Measurements from ENCODE around the gene WFDC5. TPM values are rescaled to one million over a fixed set of nuclear protein-coding genes. Genes with fewer than 3 reads are reported as not detected.

Gene WFDC5
- polyA plus RNA-seq, 3 donors = not detected

DNA sequence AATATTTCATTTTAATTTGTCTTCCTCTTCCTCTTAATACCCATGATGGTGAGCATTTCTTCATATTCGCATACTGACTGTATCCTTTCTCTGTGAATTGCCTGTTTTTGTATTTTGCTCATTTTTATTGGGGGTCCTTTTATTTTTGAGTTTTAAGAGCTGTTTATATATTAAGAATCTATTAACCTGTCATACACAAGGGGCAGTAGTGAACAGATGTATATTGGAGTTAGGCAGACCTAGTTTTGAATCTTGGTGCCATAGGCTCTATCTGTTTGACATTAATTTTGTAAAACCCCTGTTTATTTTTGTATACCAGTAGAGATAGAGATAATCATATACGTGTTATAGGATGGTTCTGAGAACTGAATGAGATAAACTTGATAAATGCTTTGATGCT, 3.1 kb upstream of the WFDC5 start:
- DNase-seq (ENCODE audit: extremely low read depth in 1 of 11, low read depth in 9 of 11, low spot score in 4 of 11) = no peak

DNA sequence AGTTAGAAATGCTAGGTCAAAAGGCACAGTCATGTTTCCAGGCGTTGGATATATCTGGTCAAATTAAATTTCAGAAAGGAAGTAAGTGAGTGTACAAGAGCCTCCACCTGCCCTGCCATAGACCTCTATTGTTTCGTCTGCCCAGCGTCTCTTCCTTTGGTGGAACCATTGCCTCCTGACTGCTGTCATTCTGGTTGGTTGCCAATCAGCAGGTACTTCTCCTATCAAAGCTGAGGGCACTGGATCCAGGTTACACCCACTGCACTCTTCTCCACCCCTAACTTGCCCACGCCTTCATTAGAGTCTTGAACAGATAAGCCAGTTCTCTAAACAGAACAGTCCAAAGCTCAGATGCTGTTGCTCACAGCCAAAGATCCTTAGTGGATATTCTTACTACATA, 2.6 kb upstream of the WFDC5 start:
- DNase-seq (ENCODE audit: extremely low read depth in 1 of 11, low read depth in 9 of 11, low spot score in 4 of 11) = no peak

DNA sequence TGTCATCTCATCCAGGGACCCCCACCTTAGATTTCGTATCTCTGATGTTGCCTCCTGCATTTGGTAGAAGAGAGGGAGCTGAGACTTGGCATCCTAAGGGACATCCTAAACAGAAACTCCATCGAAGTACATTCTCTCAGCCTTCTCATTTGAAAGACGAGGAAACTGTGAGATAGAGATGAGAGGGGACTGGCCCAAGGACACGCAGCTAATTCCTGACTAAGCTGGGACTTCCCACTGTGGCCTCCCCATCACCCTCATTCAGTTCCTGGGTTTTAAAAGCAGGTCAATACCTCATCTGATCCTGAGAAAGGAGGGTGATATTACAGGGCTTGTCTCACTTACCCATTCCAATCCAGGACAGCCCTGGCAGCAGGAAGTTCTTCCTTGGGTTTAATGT, 855 bp upstream of the WFDC5 start:
- DNase-seq (ENCODE audit: extremely low read depth in 1 of 11, low read depth in 9 of 11, low spot score in 4 of 11) = no peak

DNA sequence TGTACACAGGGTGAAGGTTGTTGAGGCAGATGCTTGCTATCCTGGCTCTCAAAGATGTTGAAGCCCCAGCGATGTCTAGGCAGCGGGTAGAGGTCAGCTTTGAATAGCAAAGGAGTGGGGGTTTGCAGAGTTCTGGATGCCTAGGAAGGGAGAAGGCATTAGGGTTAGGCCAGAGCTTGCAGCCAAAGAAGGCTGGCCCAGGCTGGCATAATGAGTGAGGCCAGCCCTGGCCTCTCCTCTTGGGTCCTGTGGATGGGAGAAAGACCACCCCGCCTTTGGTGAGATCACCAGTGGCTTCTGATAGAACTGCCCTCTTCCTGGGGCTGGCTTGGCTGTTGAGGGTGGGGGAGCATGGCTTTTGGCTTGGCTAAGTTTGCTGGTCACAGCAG, 406 bp upstream of the WFDC5 start:
- no peak for DNase-seq (ENCODE audit: extremely low read depth in 1 of 11, low read depth in 9 of 11, low spot score in 4 of 11)

DNA sequence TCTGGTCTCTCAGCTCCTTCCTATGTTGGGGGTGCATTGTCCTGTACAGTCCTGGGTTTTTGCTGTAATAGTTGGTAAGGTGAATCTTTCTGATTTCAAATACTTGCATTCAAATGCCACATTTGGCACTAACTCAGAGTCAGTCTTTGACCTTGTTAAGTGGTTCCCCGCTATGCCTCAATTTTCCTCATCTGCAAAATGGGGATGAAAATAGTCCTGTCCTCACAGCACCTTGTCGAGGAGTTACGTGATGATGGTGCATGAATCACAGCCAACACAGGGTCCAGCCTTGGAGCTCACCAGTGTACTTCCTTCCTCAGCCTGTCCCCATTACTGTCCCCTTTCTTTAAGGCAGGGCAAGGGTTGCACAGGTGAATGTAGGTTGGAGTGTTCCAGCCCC, 1.1 kb downstream of the WFDC5 start:
- DNase-seq (ENCODE audit: extremely low read depth in 1 of 11, low read depth in 9 of 11, low spot score in 4 of 11) = no peak

DNA sequence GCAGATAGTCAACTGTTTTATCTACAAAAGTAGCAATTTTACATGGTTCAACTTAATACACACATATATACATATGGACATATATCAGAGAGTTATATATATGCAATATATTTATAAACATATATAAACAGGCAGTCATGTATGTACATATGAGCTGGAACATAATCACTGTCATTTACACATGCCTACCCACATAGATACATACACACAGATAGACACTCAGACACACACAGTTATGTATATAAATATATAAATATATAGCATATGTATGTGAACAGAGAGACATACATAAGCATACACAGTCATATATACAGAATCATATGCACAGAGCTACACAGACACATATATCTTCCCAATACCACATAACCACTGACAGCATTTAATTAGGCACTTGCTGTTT, 2.2 kb downstream of the WFDC5 start:
- DNase-seq (ENCODE audit: extremely low read depth in 1 of 11, low read depth in 9 of 11, low spot score in 4 of 11) = no peak

DNA sequence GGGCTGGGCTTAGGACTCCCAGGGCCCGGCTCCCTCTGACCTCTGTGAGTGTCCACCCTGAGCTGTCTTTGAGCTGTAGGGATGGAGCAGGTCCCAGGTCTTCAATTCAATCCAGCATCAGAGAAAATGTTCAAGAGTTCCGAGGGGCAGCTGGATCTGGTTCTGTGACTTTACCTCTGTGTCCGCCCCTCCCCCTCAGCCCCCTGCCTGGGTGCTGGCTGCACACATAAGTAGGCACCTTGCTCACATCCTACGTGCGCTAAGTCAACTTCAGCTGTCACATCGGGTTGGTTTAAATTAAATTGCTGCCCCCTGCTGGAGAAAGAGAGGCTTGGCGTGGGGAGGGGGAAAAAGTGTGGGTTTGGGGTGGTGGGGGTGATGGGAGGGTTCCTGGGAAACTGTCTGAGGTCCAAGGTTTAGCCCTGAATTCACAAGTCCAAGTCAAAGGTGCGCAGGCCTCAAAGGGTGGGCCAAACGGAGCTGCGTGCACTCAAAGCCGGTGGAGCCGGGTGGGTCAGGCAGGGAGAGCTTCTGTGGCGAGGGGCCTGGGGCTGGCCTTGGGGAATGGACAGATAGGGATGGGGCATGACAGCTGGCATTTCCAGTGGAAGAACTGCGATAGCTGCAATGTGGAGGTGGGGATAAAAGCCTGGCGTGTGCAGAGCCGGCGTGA, 3.0 kb downstream of the WFDC5 start:
- no peak for DNase-seq (ENCODE audit: extremely low read depth in 1 of 11, low read depth in 9 of 11, low spot score in 4 of 11)

DNA sequence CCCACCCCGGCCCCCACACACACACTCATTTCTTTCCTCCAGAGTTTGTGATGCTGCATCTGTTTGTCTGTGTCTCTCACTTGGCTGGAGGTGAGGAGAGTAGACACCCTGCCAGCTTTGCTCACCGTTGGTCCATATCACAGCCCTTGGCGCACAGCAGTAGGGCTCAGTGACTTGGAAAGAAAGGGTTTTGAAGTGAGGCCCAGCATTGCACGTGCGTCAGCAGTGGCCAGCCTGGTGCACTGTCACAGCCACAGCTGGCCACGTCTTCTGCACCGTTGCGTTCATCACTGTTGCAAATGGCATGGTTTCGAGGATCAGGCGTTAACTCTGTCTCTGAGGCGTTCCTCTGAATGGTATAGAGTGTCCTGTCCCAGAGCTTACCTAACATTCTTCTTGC, 3.7 kb downstream of the WFDC5 start:
- DNase-seq (ENCODE audit: extremely low read depth in 1 of 11, low read depth in 9 of 11, low spot score in 4 of 11) = no peak

DNA sequence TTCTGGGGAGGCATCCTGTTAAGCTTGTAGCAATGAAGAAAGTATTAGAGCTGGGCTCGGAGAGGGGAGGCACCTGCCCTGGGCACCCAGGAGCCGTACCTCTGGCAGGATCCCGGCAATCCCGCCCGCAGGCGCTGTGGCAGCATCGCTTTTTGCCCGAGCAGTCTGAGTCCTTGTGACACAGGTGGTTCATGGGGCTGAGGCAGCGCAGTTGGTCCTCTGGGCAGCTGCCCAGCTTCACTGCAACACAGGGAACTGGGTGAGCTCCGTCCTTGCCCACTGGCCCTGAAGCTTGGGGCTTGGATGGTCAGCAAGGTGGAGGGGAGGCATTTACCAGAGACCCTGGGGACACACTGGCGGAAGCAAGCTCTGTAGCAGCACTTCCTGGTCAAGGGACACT, 4.7 kb downstream of the WFDC5 start:
- no peak for DNase-seq (ENCODE audit: extremely low read depth in 1 of 11, low read depth in 9 of 11, low spot score in 4 of 11)

DNA sequence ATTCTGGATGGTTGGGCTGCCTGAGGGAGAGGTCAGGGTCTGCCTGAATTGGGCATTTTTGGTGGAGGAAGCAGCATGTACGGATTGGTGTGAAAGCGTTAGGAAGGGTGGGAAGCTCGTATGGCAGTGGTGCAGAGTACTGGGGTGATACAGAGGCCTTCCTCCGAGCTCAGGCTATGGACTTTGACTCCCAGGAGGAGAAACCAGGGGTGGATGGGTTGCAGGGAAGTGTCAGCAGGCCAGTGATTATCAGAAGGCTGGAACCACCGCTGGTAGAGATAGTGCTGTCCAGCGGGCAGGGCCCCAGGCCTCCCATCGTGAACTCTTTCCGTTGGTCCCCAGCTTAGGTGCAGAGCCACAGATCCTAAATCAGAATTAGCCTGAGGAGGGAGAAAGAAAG, 5.3 kb downstream of the WFDC5 start:
- no peak for DNase-seq (ENCODE audit: extremely low read depth in 1 of 11, low read depth in 9 of 11, low spot score in 4 of 11)

DNA sequence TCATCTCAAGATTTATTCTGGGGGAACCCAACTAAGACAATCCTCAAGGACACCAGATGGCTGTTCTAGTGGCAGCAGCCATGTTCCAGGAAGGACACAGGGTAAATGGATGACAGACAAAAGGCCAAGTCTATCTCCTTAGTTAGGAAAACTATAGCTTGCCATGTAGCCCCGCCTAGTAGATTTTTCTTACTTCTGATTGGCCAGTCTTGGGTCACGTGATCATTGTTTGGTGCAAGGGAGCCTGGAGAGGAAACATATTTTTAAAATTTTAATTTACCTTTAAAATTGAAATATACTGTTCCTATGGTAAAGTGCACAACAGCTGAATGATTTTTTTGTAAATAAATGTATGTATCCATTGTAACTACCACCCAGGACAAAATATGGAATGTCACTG, 9.7 kb downstream of the WFDC5 start:
- DNase-seq (ENCODE audit: extremely low read depth in 1 of 11, low read depth in 9 of 11, low spot score in 4 of 11) = no peak

DNA sequence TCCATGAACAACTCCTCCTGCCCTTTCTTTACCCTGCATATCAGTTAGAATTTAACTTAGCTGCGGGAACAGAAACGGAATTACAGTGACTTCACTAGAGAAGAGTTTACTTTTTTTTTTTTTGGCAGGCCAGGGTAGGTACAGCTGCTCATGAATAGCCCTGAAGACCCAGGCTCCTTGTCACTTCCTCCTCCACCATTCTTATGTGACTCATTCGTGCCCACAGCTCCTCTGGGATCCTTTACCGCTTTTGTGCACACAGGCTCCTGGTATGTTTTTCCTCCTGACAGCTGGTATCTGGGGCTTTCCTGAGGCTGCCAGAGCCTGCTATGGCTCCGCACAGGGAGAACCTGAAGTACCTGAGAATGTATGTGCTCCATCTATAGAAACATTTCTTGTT, 10.2 kb downstream of the WFDC5 start:
- DNase-seq (ENCODE audit: extremely low read depth in 1 of 11, low read depth in 9 of 11, low spot score in 4 of 11) = no peak

DNA sequence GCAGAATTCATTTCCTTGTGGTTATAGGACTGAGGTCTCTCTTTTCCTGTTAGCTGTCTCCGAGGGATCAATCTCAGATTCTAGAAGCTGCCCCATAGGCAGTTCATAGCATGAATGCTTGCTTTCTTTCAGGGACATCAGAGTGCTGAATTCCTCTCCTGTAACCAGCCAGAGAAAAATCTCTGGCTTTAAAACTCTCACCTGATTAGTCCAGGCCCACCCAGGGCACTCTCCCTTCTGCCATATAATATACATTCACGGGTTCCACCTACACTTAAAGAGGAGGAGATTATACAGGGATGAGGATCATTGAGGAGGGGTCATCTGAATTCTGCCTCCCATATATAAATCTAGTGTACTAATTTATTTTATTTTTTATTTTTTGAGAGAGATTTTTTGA, 11.9 kb downstream of the WFDC5 start:
- DNase-seq (ENCODE audit: extremely low read depth in 1 of 11, low read depth in 9 of 11, low spot score in 4 of 11) = no peak

DNA sequence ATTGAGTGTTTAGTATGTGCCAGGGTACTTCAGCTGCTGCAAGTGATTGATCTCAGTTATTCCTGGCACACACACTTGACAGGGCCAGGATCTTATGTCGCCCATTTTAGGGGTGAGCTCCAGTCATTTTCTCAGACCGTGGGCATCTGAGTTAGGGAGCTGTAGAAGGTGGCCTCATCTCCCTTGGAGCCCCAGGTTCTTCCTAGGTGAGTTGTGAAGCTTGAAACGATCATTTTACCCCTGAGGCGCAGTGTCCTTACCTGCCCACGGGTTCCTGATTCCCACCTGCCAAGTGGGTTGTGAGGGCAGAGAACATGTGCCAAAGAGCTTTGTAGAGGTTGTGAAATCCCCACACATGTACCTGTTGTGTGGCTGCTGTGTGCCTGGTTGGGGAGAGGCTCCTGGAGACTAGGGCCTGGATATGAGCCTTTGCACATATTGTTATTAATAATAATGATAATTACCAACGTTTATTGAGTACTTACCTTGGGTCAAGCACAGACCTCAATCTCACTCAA, 13.6 kb downstream of the WFDC5 start:
- DNase-seq (ENCODE audit: extremely low read depth in 1 of 11, low read depth in 9 of 11, low spot score in 4 of 11) = no peak

DNA sequence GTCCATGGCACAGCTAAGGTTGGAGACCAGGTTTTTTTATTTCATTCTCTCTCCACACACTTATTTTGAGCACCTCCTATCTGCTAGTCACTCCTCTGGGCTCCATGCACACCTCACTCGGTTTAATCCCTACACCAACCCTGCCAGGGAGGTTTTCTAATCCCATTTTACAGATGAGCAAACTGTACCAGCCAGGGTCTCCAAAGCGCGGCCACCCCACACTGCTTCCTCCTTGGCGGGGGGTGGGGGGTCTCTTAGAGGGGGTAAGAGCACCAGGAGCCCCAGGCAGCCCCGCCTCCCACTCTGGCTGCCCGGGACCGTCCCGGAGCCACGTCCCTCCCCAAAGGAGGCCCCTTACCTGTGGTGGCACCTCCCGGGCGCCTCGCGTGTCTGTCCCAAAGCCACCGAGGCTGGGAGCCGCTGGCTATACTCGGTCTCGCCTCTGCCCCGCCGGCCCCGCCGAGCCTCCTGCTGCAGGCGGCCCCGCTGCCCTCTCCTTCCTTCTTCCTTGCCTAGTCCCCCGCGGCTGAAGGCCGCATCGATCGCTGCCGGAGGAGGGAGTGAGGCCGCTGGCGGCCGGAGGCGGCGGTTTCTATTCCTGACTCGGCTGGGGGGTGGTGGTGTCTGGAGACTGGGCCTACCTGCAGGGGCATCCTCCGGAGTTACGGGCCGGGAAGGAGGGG, 14.3 kb downstream of the WFDC5 start, which contains the start of gene KCNS1:
TSS of gene KCNS1 (minus strand) at position 565 of the 683 bp plus-strand sequence. CDS start 1,891 bp downstream, outside the sequence.
- DNase-seq (ENCODE audit: extremely low read depth in 1 of 11, low read depth in 9 of 11, low spot score in 4 of 11) = peak in 1 of 11 donors; percentile 9

DNA sequence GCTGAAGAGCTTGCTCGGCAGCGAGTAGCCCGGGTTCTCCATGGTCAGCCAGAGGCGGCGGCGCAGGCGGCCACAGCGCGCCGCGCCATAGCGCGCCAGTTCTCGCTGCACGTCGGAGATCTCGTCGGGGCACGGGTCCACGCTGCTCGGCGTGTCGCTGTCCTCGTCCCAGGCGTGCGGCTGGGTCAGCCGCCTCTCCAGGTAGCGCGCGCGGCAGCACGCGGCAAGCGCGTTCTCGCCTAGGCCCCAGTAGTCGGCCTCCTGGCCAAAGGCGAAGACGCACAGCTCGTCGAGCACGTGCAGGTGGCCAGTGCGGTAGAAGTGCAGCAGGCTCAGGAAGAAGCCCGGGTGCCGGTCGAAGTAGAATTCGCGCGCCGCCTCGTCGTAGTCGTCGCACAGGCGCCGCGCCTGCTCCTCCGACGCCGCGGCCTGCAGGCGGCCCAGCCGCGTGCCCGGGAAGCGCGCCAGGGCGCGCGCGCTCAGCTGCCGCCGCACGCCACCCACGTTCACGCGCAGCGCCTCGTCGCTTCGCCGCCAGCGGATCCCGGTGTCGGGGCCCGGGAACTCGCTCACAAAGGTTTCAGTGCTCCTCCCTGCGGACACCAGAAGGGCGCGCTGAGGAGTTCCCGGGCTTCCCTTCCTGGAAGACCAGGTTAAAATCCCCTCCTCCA, 16.7 kb downstream of the WFDC5 start:
- DNase-seq (ENCODE audit: extremely low read depth in 1 of 11, low read depth in 9 of 11, low spot score in 4 of 11) = peak in 6 of 11 donors; percentile 10 to 34 (median 20)

DNA sequence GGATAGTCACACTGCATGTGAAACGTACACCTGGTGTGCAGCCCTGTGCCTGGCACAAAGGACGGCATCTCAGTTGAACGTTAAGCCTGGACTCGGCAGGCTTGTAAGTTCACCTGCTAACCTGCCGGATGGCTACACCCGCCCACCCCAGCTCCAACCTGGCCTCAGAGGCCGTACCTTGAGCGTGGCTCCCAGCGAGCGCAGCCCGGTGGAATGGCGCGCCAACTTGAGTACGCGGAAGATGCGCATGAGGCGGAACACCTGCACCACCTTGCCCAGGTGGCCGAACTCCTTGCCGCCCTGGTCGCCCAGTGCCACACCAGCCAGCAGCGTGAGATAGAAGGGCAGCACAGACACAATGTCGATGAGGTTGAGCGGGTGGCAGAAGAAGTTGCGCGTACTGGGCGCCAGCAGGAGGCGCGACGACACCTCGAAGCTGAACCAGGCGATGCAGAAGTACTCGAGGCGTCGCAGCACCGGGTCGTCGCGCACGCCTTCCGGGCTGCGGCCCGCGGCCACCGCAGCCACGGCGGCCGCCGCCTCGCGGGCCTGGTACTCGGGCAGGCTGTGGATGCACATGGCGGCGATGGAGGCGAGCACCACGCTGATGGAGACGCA, 17.4 kb downstream of the WFDC5 start:
- DNase-seq (ENCODE audit: extremely low read depth in 1 of 11, low read depth in 9 of 11, low spot score in 4 of 11) = peak in 6 of 11 donors; percentile 27 to 42 (median 34)

DNA sequence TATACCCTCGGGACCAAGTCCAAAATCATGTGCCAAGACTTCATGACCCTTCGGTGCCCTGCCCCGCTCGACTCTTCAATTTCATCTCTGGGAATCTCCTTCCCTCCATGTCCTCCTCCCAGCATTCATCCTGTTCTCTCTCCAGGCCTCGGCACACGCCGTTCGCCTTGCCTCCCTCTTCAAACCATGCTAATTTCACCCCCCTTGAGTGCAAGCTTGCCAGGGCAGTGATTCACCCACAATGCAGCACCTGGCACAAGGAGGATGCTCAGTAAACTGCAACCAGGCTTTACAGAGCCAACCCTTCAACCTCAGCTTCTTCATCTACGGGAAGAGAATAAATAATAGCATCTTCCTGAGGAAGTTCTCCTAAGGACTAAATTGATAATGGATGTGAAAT, 18.2 kb downstream of the WFDC5 start:
- no peak for DNase-seq (ENCODE audit: extremely low read depth in 1 of 11, low read depth in 9 of 11, low spot score in 4 of 11)

DNA sequence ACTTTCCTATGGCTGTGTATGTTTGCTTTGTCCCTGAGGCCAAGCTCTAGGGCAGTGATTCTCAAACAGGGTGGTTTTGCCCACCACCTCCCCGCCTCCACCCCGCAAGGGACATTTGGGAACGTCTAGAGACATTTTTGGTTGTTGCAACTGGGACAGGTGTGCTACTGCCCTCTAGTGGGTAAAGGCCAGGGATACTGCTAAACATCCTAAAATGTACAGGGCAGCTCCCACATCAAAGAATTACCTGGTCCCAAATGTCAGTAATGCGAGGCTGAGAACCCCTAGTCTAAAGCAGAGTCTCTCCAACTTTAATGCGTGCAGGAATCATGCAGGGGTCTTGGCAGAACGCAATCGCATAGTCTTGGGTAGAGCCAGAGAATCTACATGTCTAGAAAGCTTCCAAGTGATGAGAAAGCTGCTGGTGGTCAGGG, 19.2 kb downstream of the WFDC5 start:
- peak in 7 of 11 donors; percentile 21 to 44 (median 38) for DNase-seq (ENCODE audit: extremely low read depth in 1 of 11, low read depth in 9 of 11, low spot score in 4 of 11)

All from renal cortex interstitium (tissue), 11 donors.